Activated T-helper 9 cell treated with anti-CD3 and anti-CD28 coated beads, Interleukin-2, amount 50 U/mL, for 16 hours (primary cell): ENCODE measurements around the gene UBTF.

Experiments used
- DNase-seq: peaks from one replicate; pipeline ENCODE4 v3.0.0-alpha.2; 2020; ENCODE audit warnings: low read depth

The UBTF gene

DNA sequence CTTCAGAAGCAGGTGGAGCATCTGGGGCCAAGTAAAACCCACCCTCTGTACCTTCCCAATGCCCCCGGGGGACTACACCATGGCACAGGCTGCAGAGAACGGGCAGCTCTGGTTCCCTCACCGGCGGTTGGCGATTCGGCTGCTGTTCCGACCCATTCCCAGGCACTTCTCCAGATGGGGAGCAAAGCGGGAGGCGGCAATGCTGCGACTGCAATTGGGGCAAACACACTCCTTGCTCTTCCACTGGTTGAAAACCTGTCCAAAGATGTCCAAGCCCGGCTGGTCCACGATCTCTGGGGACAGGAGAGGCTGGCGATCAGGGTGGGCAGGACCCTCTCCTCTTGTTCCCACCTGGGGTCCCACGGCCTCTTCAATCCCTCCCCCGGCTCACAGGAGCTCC, 22.4 kb downstream of the UBTF start:
- DNase-seq: no peak

DNA sequence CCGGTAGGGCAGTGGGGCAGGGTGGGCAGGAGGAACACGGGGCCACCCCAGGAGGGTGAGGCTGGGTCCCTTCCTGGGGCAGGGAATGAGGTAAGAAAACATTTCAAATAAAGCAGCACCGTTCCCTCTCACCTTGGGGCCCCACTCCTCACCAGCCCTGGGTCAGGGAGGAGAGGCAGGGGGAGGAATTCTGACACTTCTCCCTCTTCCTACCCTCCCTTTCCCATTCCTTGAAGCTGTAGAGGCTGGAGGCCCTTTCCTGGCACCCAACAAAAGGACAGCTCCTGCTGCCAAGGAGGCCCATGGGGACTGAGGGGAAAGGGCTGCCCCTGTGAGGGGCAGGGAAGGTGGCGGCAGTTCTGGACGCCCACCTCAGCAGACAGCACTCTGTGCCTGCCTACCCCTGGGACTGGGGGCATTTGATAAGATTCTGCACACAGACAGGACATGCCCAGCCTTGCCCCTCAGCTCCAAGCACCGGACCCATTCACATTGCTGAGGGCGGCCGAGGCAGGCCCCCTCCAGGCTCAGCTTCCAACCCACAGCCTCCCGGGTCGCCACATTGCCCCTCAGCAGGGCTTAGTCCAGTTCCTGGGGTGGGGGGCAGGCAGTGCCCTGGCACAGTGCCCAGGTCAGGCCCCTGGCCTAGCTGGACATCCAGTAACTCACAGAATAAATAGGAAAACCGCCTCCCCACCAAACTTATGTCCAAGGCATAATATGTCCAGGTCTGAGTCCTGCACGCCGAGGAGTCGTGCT, 26.0 kb downstream of the UBTF start:
- no peak for DNase-seq

DNA sequence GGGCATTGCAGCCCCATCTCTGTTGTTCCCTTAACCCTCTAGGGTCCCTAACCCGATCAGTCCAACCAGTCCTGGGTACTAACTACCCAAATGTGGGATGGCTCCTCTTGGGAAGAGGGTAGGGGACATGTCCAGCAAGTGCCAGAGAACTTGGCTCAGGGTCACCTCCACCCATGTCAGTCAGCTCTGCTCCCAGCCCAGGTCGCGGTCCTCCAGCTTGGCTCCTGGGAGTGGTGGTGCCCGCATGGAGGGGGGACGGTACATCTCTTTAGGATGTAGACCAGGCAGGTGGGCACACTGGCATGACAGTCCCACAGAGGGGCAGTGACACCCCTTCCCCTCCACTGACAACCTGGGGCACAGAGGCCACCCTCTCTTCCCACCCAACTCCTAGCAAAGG, 26.7 kb downstream of the UBTF start:
- no peak for DNase-seq

DNA sequence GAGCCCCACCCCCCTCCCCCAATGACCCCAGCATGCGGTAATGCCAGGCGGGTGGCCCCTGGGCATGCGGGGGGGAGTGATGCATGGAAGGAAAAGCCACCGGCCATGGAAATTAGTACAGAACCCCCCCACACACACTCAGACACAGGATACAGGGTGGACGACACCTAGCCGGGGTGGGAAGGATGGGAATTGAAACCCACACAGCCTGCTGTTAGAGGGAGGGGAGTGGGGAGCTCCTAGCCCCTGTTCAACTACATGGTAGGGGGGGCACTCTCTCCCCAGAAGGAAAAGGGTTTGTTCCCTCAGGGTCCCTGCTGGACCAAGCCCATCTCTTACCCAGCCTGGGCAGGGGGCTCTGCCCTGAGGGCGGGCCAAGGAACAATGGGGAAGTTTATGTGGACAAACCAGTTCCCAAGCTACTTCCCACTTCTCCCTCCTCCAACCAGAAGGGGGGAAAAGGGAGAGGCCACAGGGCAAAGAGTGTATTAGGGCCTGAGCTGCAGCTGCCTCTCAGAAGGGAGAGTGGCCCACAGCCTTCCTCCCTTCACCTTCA, 27.5 kb downstream of the UBTF start:
- no peak for DNase-seq

DNA sequence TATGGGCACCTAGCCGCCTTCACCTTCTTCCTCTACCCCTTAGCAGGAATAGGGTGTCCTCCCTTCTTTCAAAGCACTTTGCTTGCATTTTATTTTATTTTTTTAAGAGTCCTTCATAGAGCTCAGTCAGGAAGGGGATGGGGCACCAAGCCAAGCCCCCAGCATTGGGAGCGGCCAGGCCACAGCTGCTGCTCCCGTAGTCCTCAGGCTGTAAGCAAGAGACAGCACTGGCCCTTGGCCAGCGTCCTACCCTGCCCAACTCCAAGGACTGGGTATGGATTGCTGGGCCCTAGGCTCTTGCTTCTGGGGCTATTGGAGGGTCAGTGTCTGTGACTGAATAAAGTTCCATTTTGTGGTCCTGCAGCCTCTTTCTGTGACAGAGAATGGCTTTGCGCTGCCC, 28.1 kb downstream of the UBTF start:
- DNase-seq: no peak

DNA sequence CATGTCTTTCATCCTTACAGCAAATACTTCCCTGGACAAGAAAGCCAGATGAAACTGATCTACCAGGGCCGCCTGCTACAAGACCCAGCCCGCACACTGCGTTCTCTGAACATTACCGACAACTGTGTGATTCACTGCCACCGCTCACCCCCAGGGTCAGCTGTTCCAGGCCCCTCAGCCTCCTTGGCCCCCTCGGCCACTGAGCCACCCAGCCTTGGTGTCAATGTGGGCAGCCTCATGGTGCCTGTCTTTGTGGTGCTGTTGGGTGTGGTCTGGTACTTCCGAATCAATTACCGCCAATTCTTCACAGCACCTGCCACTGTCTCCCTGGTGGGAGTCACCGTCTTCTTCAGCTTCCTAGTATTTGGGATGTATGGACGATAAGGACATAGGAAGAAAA, 29.0 kb downstream of the UBTF start:
- no peak for DNase-seq

DNA sequence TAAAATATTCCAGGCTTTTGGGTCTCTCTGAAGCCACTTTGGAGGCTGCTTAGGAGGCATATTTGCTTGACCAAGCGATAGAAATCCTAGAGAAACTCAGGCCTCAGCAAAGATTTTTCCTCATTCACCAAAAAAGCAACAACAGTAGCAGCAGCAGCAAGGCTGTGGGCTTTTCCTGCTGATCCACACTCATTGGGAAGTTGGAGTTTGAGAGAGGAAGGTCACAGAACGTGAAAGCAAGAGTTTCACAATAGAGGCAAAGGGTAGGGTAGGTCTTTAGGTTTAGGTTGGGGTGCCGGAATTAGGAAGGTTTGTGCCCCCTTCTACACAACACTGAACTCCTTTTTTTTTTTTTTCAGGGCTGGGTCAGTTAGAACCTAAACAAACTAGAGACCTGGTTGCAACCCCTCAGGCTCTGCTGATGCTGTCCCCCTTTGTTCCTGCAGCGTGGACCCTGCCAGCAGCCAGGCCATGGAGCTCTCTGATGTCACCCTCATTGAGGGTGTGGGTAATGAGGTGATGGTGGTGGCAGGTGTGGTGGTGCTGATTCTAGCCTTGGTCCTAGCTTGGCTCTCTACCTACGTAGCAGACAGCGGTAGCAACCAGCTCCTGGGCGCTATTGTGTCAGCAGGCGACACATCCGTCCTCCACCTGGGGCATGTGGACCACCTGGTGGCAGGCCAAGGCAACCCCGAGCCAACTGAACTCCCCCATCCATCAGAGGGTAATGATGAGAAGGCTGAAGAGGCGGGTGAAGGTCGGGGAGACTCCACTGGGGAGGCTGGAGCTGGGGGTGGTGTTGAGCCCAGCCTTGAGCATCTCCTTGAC, 30.7 kb downstream of the UBTF start:
- DNase-seq: no peak

DNA sequence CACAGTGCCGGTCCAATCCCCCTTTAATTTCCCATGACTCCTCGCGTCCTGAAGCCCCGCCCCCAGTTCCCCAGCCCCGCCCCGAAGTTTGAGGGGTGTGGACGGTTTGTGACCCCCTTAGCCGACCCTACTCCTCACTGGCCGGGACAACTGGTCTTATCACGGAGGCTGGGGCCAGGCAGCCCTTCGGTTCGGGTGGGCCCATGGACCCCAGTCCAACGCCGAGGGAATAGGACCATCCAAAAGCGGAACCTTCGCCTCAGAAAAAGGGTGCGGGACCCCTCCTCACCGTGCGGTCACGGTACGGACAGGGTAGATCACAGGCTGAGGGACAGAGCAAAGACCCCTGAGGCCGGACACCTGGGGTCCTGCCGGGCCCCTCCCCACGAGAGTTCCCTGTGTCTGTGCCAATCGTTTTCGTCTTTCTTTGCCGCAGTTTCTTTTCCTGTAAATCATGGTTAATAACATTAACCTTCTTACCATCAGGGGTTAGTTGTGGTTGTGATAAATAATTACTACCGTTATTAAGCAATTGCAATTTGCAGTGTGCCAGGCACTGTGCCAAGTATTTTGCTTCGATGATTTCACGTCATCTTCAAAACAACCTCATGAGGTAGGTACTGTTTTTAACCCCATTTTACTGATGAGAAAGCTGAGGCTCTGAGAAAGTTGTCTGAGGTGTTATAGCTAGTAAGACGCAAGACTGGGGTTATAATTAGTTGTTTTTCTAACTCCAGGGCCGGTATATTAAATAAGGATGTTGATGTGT, 32.2 kb downstream of the UBTF start:
- no peak for DNase-seq

DNA sequence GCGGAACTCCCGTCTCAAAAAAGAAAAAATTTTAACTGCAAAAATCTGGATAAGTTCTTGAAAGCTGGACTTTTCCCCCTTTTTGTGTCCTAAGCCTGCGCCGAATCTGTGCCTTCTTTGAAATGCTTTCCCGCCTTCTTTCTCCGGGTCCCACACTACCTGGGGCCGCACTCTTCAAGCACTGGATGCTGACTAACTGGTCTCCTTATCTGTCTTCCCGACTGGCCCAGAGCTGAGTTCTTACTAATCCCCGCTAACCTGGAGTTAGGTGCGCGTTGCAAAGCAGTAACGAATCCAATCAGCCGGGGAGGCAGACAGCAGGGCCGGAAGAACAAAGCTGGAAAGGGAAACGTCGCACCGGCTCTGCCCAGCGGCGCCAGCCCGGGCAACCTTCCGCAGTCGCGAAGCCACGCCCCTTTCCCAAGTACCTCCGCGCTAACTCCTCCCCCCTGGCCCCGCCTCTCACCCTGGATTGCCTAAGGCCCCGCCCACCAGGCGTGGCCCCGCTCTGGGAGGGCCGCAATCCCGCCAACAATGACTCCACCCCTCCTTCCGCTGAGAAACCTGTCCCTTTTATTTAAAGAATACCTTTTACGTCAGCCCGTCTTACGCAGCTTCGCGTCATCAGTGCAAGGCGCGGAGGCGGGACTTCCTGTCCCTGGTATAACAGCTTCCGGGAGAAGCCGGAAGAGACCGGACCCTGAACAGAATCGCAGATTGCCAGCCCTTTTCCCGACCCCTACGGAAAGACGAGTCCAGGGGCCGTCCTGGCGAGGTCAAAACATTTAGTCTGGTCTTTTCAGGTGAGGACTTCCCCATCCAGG, 33.0 kb downstream of the UBTF start, which contains the start of gene TMUB2:
Gene TMUB2, plus strand, starts transcription at position 666 of the 824 bp plus-strand sequence. CDS start 737 bp downstream, outside the sequence.
- peak; percentile 99 for DNase-seq

DNA sequence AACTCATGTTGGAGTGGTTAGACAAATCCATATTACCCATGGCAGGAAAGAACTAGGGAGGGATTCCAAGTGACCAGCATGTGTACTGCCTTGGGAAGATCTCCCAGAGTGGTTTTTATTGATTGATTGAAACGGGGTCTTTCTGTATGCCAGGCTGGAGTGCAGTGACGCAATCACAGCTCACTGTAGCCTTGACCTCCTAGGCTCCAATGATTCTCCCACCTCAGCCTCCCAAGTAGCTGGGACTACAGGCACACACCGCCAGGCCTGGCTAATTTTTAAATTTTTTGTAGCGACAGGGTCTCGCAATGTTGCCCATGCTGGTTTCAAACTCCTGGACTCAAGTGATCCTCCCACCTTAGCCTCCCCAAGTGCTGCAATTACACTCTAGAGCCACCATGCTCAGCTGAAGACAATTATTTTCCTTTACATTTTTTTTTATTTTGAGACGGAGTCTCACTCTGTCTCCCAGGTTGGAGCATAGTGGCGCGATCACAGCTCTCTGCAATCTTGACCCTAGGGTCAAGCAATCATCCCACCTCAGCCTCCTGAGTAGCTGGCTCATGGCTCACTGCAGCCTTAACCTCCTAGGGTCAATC, 35.2 kb downstream of the UBTF start:
- DNase-seq: no peak

DNA sequence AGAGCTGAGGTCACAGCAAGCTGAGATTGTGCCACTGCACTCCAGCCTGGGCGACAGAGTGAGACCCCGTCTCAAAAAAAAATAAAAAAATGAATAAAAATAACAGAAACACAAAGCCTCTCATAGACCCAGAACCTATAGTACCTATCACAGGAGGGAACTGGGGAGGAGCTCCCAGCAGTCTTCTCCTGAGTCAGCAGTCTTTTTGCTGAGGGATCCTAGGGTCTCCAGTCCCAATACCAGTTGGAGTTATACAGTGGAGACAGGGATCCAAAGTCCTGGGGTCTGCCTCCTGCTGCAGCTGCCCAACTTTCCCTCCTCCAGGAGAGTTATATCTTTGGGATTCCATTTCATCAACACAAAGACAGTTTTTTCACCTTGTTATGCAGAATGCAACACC, 36.5 kb downstream of the UBTF start:
- no peak for DNase-seq

DNA sequence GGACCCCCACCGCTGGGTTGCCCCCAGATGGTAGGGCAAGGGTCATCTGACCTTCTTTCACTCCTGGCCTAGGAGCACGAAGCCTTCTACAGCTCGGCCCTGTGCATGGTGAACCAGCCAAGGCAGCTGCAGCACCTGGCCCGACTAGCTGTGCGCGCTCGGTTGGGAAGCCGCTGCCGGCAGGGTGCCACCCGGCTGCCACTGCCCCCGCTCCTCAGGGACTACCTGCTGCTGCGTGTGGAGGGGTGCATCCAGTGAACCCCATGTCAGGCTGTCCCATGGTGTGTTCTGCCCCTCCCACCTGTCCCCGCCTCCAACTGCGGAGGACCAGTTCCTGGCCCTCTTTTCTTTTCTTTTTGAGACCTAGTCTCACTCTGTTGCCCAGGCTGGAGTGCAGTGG, 41.3 kb downstream of the UBTF start:
- no peak for DNase-seq

DNA sequence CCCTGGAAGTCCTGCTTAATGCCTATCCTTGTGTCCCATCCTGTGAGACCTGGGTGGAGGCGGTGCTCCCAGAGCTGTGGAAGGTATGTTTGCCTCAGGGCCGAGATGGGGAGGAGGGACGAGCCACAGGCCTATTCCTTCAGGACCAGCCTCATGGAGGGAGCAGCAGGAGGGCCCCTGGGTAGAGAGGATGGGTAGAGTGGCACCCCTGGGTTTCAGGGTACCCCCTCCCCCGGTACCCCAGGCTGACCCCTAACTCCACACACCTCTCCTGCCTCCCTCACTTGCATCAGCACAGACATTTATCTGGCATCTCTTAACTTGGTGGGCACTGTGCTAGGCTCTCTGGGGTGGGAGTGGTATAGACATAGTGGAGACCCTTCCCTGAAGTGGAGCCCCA, 41.8 kb downstream of the UBTF start:
- DNase-seq: no peak

DNA sequence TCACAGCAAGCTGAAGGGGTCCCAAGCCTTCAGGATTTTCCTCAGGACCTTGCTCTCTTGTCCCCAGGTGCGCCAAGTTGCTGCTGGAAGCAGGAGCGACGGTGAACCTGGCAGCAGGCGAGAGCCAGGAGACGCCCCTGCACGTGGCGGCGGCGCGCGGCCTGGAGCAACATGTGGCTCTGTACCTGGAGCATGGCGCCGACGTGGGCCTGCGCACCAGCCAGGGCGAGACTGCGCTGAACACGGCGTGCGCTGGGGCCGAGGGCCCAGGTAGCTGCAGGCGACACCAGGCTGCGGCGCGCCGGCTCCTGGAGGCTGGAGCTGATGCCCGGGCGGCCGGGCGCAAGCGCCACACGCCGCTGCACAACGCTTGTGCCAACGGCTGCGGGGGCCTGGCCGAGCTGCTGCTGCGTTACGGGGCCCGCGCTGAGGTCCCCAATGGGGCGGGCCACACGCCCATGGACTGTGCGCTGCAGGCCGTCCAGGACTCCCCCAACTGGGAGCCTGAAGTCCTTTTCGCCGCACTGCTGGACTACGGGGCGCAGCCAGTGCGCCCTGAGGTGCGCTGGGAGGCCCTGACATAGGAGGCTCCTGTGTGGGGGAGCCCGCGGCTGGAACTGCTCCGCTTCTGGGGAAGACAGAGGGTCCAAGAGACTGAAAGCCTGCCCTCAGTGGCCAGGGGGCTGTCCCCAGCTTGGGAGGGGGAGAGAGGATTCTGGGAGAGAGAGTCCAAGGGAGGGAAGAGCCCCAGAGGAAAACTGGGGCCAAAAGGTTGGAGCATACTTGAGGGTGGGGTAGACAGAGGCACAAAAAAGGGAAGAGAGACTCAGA, 42.6 kb downstream of the UBTF start:
- no peak for DNase-seq

DNA sequence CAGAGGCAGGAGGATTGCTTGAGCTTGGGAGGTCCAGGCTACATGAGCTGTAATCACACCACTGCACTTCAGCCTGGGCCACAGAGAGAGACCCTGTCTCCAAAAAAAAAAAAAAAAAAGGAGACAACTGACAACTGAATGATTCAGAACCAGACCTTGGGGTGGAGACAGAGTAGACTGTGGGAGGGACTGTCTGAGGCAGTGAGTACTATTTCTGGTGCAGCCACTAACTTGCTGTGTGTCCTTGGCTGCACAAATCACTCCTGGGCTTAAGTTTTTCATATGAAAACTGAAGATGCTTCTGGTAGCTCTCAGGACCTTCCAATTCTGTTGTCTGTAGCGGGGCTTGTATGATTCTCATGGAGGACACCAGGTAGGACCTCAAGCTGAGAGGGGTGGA, 43.2 kb downstream of the UBTF start:
- no peak for DNase-seq

DNA sequence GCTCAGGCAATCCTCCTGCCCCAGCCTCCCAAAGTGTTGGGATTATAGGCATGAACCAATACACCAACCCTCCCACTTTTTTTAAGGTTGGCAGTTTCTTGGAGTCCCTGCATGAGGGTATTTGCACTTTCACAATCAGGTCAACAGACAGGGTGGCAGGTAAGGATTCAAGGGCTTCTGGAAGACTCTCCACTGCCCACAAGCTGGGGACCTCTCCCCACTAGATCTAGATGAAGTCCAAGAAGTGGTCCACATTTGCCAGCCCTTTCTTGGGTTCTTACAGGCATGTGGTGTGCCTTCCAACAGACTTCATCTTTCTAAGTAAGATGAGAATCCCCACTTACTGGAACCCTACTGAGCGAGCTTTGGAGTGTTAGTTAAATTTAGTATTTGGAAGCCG, 45.0 kb downstream of the UBTF start:
- no peak for DNase-seq

DNA sequence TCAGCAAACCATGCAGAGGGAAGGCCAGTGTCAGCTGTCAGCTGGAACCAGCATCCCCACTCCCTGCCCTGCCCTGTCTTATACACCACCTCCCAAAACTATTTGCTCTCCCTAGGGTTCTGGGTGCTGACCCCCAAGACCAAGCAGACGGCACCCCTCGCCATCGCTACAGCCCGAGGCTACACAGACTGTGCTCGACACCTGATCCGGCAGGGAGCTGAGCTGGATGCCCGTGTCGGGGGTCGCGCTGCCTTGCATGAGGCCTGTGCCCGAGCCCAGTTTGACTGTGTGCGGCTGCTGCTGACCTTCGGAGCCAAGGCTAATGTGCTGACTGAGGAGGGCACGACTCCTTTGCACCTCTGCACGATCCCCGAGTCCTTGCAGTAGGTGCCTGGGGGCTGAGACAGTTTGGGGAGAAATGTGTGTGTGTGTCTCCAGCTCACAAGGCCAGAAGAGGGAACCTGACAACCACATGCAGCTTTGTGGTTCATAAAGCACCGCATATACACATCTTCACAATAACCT, 47.5 kb downstream of the UBTF start:
- DNase-seq: no peak

DNA sequence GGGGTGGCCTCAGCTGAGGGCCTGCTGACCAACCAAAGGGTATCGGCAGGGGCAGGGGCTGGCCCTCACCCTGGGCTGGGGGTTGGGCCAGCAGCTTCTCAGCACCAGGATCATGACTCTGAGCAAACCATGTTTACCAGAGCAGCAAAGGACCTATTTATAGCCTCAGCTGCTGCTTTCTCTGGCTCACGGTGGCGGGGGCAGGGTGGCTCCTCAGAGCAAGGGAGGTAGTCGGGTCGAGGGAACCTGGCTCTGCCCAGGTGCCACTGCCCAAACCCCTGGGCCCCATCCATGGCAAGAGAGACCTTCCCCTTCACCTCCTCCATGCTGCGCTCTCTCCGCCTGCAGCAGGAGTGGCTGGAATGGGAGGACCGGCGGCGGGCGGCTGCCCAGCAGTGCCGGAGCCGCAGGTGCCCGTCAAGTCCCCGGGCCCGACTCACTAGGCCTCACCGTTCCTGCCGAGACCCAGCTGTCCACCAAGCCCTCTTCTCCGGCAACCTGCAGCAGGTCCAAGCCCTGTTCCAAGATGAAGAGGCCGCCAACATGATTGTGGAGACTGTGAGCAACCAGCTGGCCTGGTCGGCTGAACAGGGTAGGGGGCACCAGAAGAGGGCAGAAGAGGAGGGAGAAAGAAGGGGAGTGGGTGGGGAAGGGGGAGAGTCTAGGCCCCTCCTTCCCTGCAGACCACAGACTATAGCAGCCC, 48.8 kb downstream of the UBTF start, which contains the start of gene ASB16:
Gene ASB16, plus strand, starts transcription at position 206 of the 703 bp plus-strand sequence. Its CDS starts 86 bp downstream, at position 292.
- no peak for DNase-seq

DNA sequence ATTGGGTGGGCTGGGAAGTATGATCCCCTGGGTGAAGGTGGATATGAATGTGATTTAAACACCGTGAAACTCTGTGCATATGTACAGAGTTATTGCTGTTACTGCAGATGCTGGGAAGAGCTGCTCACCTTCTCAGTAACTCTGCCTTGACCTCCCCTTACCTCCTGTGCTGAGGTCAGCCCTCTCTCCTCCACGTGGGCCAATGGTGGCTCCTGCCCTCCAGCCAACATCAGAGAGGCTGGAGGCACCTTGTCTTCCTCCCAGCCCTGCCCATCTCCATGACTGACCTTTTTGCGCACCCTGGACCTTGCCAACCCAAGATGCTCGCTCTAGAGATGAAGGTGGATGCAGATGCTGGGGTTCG, 49.4 kb downstream of the UBTF start:
- DNase-seq: no peak
